GM12865 (cell line): ENCODE results near the gene CCSER1.

ENCODE experiments used
- DNase-seq: peaks from one replicate; pipeline ENCODE4 v3.0.0; 2010; ENCODE audit warnings: low read depth
- H3K4me3 ChIP-seq: 2 replicates; pipeline ENCODE4 v1.5.1; 2011; ENCODE audit warnings: mild to moderate bottlenecking, low read depth, low read length, control low read depth
- TF ChIP-seq, protein P1 (sequence below): IDR thresholded peaks from 2 replicates; pipeline ENCODE4 v1.5.1; 2011; ENCODE audit warnings: low read length, control low read depth, low read depth, inconsistent platforms; ENCODE audit not compliant: insufficient read depth; ENCODE audit errors: missing control alignments

CCSER1 gene

DNA sequence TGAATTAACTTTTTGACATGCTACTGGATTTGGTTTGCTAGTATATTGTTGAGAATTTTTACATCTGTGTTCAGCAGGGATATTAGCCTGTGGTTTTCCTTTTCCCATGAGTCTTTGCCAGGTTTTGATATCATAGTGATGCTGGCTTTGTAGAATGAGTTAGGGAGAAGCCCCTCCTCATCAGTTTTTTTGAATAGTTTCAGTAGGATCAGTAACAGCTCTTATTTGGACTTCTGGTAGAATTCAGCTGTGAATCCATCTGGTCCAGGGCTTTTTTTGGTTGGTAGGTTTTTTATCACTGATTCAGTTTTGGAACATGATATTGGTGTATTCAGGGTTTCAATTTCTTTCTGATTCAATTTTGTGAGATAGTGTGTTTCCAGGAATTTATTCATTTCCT lies 1386.1 kb downstream of the CCSER1 start:
- no peak for DNase-seq
- no peak overlapping the region for H3K4me3 ChIP-seq
- TF ChIP-seq, protein P1, sequence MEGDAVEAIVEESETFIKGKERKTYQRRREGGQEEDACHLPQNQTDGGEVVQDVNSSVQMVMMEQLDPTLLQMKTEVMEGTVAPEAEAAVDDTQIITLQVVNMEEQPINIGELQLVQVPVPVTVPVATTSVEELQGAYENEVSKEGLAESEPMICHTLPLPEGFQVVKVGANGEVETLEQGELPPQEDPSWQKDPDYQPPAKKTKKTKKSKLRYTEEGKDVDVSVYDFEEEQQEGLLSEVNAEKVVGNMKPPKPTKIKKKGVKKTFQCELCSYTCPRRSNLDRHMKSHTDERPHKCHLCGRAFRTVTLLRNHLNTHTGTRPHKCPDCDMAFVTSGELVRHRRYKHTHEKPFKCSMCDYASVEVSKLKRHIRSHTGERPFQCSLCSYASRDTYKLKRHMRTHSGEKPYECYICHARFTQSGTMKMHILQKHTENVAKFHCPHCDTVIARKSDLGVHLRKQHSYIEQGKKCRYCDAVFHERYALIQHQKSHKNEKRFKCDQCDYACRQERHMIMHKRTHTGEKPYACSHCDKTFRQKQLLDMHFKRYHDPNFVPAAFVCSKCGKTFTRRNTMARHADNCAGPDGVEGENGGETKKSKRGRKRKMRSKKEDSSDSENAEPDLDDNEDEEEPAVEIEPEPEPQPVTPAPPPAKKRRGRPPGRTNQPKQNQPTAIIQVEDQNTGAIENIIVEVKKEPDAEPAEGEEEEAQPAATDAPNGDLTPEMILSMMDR, result no peak

DNA sequence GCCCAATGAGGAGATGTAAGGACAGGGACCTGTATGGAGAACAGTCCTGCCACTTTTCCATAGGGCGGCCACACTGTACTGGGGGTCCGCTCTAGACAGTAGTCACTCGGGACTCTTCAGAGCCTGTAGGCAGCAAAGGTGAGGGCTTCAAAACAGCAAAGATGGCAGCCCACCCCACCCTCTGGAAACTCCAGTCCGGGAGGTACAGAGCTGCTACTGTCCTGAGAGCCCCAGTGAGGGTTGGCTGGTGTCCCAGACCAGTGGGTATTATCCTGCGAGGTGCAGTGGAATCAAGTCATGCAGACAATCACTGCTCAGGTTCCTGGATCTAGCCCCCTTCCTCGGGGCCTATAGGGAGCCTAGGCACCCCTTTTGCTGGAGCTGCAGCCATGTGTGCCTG lies 1392.0 kb downstream of the CCSER1 start:
- no peak for DNase-seq
- TF ChIP-seq, protein P1, result no peak
- no peak overlapping the region for H3K4me3 ChIP-seq

- DNase-seq, result no peak
- TF ChIP-seq, protein P1, result no peak
- H3K4me3 ChIP-seq, result no peak overlapping the region
Observed at GRCh38 chr4:91525621-91526020, 1398.4 kb downstream of the CCSER1 start.

DNA sequence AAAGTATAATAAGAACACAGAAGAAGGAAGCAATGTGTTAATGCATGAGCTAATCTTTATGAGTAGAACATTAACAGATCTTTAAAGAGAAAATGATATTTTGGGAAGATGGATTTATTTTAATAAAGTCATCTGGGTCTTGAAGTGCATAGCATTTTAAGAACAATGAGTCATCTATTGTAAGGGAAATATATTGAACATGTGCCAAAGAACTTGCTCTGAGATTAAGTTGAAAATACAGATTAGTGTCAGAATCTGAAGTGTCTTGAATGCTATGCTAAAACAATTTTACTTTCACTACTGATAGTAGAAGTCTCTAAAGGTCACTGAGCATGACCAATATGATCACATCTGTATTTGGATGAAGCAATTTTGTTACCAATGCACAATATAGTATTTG lies 1399.9 kb downstream of the CCSER1 start:
- no peak overlapping the region for H3K4me3 ChIP-seq
- TF ChIP-seq, protein P1, result no peak
- DNase-seq, result no peak

DNA sequence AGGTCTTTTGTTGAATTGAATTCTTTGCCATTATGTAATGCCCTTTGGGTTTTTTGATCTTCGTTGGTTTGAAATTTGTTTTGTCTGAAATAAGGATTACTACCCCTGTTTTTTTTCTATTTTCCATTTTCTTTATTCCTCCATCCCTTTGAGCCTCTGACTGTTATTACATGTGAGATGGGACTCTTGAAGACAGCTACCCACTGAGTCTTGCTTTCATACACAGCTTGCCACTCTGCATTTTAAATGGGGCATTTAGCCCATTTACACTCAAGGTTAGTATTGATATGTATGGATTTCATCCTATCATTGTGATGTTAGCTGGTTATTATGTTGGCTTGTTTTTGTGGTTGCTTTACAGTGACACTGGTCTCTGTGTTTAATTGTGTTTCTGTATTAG lies 1440.4 kb downstream of the CCSER1 start:
- no peak for DNase-seq
- H3K4me3 ChIP-seq, result no peak overlapping the region
- TF ChIP-seq, protein P1, result no peak

DNA sequence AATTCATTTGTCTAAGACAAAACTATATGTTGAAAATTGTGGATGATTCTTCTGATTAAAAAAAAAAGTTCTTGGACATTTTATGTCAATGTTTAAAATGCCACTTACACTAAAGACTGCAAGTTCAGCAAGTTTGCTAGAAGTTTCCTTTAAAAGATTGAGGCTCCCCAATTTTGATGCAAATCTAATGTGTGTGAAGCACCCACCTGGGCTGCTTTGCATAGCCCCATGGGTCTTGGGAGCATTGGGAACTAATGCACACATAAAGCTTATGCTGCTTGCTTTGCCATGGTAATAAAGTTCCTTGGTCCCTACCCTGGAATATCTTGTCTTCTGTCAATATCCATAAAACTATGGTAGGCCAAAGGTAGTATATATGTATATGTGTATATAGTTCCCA lies 1450.7 kb downstream of the CCSER1 start:
- TF ChIP-seq, protein P1, result no peak
- no peak for DNase-seq
- no peak overlapping the region for H3K4me3 ChIP-seq

GRCh38 chr4:91590260-91590659 lies 1463.1 kb downstream of the CCSER1 start:
- no peak overlapping the region for H3K4me3 ChIP-seq
- no peak for DNase-seq
- TF ChIP-seq, protein P1, result no peak
